Left cardiac atrium (tissue), 4 donors: Measurements from ENCODE around the gene DMD. TPM values are rescaled to one million over a fixed set of nuclear protein-coding genes. Genes with fewer than 3 reads are reported as not detected.

Experiments used
- ATAC-seq, 2 donors: fragments of 200-7000 bp; cut with Tn5 transposase; one replicate each; pipeline ENCODE4 v1.9.1; 2020; ENCODE audit warnings: mild to moderate bottlenecking in 2 of 2, moderate library complexity in 2 of 2
- DNase-seq: peaks from one replicate; pipeline ENCODE4 v3.0.0-alpha.2; 2020
- intact Hi-C, 2 donors: fragments of 100-400 bp; cut with DNase I; formaldehyde crosslinking; loops; one replicate each; pipeline versions ENCODE4 v1.14.1 to v1.15.1; 2022 to 2023
- microRNA-seq, 2 donors: library from miRNA; unstranded; fragments of <30 nt; microRNA quantifications; one replicate each; pipeline ENCODE4 v1.2.0, GENCODE V29; 2020
- total RNA-seq, 2 donors: library from RNA; stranded (reverse); fragmentation: NEBNext Ultra II Directional; extraction: Animal tissue kit (Norgen Biotek cat#: 25700); gene quantifications; one replicate each; pipeline ENCODE4 v1.2.1, GENCODE V29; 2021
- donor health status: DM: no; HTN: yes; CAD: no.
- donor health status: DM: no; HTN: yes; CAD: no; lungs with severe emphysema.
- donor health status: DM: yes; HTN: yes; CAD: no.
- donor health status: Dilated cardiomyopathy.

DMD gene
- total RNA-seq, 2 donors from 2014 or later, result 134 to 137 TPM

DNA sequence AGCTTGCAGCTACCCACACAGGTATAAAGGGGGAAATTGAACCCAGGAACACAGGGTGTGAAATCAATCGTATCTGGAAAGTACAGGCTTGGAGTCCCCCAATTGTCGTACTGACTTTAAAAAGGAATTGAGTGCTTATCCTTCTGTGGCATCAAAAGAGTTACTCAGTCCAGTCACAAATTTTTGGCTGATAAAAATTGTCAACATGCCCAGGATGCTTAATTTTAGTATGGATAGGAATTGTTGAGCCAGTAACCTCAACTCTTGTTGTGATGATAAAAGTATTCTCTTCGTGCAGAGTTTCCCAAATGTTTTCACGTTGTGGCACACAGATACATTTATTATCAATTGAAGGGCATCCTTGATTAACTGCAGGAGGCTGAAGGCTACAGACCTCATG is 2096.0 kb downstream of the DMD start:
- no peak for ATAC-seq
- no peak for DNase-seq
- intact Hi-C loops, result no loop called here

DNA sequence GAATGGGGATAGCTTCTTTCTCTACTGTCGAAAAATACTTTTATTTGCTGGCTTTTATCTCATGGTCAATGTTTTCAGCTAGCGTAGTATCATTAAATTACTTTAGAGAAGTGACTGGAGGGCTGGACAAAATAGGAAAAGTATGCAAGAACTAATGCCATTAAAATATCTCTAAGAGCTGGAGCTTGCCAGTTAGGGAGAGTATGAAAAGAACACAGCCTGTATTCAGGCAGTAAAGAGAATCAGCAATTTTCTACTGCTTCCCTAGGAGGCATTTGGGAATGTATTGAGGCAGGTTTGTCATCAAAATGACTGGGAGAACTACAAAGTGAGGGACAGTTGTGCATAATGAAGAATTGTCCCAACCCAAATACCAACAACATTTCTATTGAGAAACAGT is 2096.5 kb downstream of the DMD start:
- DNase-seq (no peak), ATAC-seq (peak in 1 of 2 donors; percentile 53)
- intact Hi-C loops, result no loop called here

DNA sequence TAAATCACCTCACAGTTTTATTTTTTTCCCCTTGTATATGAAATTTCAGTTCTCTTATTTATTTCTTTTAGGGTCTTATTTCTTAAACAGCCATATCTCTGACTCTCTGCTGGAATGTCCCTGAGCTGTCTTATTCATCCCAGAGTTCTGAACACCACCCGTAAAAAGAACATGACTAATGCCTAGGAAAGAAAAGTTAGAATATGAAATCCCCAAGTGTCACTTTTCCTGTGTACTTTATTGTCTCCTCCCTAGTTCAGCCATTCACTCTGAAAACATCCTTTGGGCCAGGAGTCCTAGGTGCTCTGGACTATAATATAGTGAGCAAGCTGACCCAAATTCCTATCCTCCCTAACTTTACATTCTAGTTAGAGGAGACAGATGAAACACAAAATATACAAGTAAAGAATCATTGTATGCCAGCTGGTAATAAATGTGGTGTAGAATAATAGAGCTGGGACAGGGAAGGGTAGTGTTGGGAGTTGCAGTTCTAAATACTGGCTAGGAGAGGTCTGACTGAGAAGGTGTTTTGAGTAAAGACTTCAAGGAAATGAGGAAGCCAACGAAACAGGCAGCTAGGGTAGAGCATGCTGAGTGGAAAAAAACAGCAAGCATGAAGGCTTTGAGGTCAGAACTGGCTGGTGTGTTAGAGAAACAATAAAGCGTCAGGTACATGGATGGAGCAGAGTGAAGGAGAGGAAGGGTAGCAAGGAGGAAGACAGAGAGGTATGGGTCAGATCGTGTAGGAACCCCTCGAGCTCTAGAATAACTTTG is 2098.9 kb downstream of the DMD start:
- no peak for ATAC-seq
- intact Hi-C loops, result no loop called here
- no peak for DNase-seq

DNA sequence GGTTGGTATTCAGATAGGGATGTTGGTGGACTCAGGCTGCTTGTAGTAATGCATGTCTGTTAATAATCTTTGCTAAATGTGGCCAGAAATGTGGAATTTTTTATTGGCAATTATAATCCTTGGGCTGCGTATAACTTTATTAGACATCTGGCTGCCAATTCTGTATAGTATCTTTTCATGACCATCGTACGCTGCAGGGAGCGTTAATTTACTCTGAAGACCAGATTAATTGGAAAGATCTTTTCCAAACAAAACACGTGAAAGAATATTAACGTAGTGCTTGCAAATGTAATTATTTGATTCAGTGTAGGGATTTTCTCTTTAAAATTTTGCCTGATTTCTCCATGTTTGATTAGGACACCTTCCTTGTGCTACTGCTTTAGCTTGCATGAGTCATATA is 2100.7 kb downstream of the DMD start:
- intact Hi-C loops, result no loop called here
- DNase-seq (no peak), ATAC-seq (no peak)

DNA sequence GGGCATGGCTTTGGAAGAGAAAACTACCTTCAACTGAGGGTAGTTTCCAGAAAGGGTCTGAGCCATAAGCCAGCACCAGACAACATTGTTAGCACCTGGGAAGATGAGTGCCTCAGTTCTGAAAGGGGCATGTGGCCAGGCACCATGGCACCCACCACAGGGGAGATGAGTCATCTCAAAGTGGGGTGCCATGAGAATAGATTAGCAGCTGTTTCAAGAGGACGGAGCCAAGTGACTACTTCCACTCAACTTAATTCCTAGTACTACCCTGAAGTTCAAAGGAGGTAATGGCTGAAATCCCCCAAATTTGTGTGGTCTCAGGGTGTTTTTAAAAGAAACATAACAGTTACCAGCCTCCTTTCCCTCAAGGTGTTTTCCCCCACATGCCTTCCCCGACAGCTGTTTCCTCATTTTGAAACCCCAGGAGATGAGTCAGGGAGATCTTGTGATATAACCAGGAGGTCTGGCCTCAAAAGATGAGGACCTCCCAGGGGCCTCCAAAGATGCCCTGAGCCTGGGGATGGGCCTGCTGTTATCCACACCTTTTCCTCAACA is 2111.7 kb downstream of the DMD start:
- DNase-seq, result no peak
- ATAC-seq, result no peak
- intact Hi-C loops, result no loop called here

DNA sequence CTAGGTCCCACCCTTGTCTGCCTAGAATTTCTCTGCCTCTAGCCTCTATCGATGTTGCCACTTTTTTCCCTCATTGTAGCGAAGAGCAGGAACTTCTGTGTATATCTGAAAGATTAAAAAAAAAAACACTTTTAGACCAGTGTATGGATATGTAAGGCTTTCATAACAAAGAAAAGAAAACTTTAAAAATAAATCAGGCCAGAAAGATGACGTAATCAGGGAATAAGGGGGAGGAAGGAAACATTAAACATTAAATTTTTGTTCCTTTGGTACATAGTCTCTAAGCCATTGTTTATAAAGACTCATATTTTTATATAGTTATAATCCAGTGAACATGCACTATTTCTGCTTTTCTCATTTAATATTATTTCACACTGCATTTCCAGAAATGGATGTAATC is 2113.3 kb downstream of the DMD start:
- DNase-seq (no peak), ATAC-seq (no peak)
- intact Hi-C loops, result no loop called here

DNA sequence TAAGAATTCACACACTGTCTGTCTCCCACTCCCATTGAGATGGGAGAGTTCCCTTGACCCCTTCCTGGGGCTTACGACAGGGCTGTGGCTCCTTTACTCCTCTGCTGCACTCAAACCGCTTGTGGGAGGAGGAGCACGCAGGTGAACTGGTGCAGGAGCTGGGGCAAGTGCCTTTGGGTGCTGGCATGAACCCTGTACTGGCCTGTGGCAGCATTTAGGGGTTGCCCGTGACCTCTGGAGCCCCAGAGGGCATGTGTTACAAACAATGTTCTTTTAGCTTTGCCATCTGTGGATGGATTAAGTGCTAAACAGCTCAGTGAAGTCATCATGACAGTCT is 2117.7 kb downstream of the DMD start:
- intact Hi-C loops, result no loop called here
- DNase-seq, result no peak
- no peak for ATAC-seq

DNA sequence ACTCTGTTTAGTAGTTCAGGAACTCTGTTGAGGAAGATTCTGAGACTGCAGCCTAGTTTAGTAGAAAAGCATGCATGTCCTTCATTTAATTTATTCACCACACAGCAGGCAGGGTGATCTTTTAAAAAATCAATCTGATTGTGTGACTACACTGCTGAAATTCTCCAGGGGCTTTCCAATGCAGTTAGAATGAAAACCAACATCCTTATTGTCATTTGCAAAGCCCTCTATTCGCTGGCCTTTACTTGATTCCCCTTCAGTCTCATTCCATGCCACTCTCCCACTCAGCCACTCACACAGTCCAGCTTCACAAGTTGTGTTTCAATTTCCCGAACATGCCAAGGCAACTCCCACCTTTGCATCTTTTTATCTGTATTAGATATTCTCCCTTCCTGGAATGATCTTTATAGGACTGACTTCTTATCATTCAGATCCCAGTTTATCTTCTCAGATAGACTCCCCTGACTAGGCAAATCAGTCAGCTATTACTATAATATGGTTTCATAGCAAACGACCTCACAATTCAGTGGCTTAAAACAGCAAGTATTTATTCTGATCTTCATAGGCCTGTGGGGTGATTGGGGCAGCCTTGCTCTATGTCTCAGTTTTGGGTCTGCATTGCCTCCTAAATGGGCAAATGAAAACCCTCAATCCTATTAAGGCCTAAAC is 2118.2 kb downstream of the DMD start:
- DNase-seq (no peak), ATAC-seq (no peak)
- intact Hi-C loops, result no loop called here

DNA sequence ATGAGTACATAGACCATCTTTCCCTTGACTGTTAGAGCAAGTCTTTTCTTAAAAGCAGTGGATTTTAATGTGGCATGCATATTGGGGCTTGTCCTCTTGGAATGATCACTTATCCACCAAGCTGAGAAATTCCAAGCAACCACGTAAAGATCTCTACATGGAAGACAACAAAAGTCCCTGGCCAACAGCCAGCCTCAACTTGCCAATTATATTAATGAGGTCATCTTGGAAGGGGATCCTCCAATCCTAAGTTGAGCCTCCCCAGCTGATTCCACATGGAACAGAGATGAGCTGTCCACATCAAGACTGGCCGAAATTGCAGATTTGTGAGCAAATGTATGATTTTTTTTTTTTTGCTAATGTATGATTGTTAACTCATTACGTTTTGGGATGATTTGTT is 2118.9 kb downstream of the DMD start:
- intact Hi-C loops, result no loop called here
- ATAC-seq (no peak), DNase-seq (no peak)

DNA sequence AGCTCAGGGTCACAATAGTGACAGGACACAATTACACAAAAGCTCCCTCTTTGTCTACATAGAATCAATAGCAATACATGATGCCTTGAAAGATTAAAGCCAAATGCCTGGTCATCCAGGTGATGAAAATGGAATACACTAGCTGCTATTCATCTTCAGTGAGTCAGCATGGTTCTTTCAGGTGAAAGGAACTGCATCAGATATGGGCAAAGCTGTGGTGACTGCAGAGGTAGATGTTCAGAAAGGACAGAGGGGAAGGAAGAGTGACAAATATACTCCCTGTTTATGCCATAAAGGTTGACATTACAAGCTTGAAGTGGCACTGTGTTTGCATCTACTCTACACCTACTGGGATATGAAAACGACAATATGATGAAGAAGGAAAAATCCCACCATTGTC is 2119.5 kb downstream of the DMD start:
- intact Hi-C loops, result no loop called here
- DNase-seq (no peak), ATAC-seq (no peak)

DNA sequence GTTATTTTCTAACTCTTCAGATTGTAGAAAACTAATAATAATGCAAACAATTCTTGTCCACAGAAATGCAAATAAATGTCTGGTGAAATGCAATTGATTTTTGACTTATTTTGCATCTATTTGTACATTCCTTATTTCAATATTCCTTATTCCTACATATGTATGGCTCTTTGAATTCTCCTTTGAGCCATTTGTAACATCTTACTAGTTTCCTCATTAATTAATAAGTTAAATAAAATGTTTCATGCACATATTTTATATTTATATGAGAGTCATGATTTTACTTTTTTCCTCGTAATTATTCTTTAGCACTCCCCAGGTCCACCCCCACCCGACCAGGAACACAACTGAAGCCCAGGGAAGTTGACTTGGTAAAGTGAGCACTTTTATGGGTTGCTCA is 2136.8 kb downstream of the DMD start:
- no peak for DNase-seq
- no peak for ATAC-seq
- intact Hi-C loops, result no loop called here

DNA sequence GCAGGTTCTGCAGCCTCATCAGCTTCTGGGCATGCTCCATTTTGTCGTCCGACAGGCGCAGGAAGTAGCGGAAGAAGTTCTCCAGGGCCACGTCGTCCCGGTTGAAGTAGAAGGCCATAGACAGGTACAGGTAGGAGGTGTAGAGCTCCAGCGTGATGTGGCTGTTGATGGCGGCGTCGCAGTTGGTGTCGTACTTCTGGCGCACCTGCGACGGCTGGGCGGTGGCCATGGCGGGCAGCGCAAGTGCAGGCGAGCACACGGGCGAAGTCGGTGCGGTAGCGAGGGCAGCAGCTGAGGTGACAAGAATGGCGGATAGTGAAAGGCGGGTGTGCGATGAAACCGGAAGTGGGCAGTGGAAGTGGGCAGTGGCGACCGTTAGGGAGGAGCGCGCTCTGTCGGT is 2139.6 kb downstream of the DMD start, which contains the start of gene FTHL17:
FTHL17 (minus strand) TSS at position 317 of the 400 bp plus-strand sequence; CDS start at position 229, 88 bp downstream.
- no peak for ATAC-seq
- no peak for DNase-seq
- intact Hi-C loops, result no loop called here

DNA sequence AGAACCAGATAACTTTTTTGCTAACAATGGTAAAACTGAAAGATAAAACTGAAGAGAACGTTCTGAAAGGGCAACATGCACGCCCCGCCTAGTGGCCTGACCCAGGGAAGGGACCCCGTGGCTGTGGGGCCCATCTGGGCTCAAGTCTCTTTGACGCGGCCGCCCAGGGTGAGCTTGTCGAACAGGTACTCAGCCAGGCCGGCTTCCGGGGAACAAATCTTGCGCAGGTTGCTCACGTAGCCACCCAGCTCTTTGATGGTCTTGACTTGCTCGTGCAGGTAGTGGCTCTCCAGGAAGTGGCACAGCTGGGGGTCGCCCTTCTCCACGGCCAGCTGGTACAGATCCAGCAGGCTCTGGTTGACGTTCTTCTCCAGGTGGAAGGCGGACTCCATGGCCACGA is 2140.1 kb downstream of the DMD start:
- intact Hi-C loops, result no loop called here
- ATAC-seq (no peak), DNase-seq (no peak)

DNA sequence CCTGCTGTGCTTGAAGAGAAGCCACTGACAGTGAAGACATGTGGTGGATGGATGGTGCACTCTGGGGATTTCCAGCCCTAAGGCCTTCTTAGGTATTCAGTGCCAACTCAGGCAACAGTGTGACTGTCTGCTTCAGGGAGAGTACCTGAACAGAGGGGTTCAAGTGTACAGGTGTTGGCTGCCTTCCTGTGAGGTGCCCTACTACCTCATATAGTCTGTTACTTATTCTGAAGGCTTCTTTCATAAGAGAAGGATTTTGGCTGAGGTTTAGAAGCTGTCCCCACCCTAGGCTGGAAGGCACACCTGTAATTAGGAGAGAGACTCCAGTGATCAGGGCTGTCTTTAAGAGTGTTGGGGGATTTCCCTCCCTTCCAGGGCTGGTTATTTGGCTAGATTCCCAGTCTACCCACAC is 2141.3 kb downstream of the DMD start:
- DNase-seq, result no peak
- intact Hi-C loops, result no loop called here
- no peak for ATAC-seq

Small RNAs within 50 kb of the gene (microRNA-seq; reads per million reads assigned to microRNA genes)
- 1.0 to 1.1 reads per million in 2 donors for gene MIR3915
- 0 reads per million in 2 donors for gene MIR548F5
